Left cardiac atrium (tissue), 4 donors: ENCODE measurements around the gene LSG1. TPM values are rescaled to one million over a fixed set of nuclear protein-coding genes. Genes with fewer than 3 reads are reported as not detected.
A peak's percentile ranks its signal among the peaks of the same experiment; 100 is the strongest.

Experiments used
- ATAC-seq, 2 donors: fragments of 200-7000 bp; cut with Tn5 transposase; one replicate each; pipeline ENCODE4 v1.9.1; 2020; ENCODE audit warnings: mild to moderate bottlenecking in 2 of 2, moderate library complexity in 2 of 2
- DNase-seq: peaks from one replicate; pipeline ENCODE4 v3.0.0-alpha.2; 2020
- intact Hi-C, 2 donors: fragments of 100-400 bp; cut with DNase I; formaldehyde crosslinking; loops; one replicate each; pipeline versions ENCODE4 v1.14.1 to v1.15.1; 2022 to 2023
- total RNA-seq, 2 donors: library from RNA; stranded (reverse); fragmentation: NEBNext Ultra II Directional; extraction: Animal tissue kit (Norgen Biotek cat#: 25700); gene quantifications; one replicate each; pipeline ENCODE4 v1.2.1, GENCODE V29; 2021
- donor health status: DM: no; HTN: yes; CAD: no.
- donor health status: DM: no; HTN: yes; CAD: no; lungs with severe emphysema.
- donor health status: DM: yes; HTN: yes; CAD: no.
- donor health status: Dilated cardiomyopathy.

The LSG1 gene
- total RNA-seq, 2 donors from 2014 or later, result 19.9 to 22.8 TPM

- intact Hi-C loops, result loop anchor here (5.0 to 10.0 kb wide), 3 partner anchors 83 to 266 kb away; no protein-coding TSS in a partner anchor
- no peak for ATAC-seq
- DNase-seq, result no peak
Observed at GRCh38 chr3:194688946-194689345, 17.0 kb upstream of the LSG1 start.

GRCh38 chr3:194688200-194688740 is 16.3 kb upstream of the LSG1 start:
- DNase-seq (peak; percentile 55), ATAC-seq (peak in 1 of 2 donors; percentile 11)

GRCh38 chr3:194687638-194688199 is 15.7 kb upstream of the LSG1 start:
- DNase-seq (peak; percentile 86), ATAC-seq (peak; percentile 16 to 27)
- intact Hi-C loops, result loop anchor here (5.0 to 10.0 kb wide), 3 partner anchors 85 to 267 kb away; no protein-coding TSS in a partner anchor

More at GRCh38 chr3:194688200-194688740, 16.3 kb upstream of the LSG1 start:
- intact Hi-C loops, result loop anchor here (5.0 to 10.0 kb wide), 3 partner anchors 84 to 267 kb away; no protein-coding TSS in a partner anchor

GRCh38 chr3:194686816-194687637 is 15.0 kb upstream of the LSG1 start:
- ATAC-seq, result peak; percentile 39 to 55
- peak; percentile 68 for DNase-seq
- intact Hi-C loops, result loop anchor here (5.0 to 10.0 kb wide), 3 partner anchors 85 to 268 kb away; no protein-coding TSS in a partner anchor

GRCh38 chr3:194686414-194686815 is 14.4 kb upstream of the LSG1 start:
- ATAC-seq (no peak), DNase-seq (no peak)
- intact Hi-C loops, result loop anchor here (5.0 to 10.0 kb wide), 3 partner anchors 86 to 268 kb away; no protein-coding TSS in a partner anchor

- ATAC-seq (peak; percentile 85 to 89), DNase-seq (peak; percentile 94)
- intact Hi-C loops, result loop anchor here (5.0 to 10.0 kb wide), 3 partner anchors 86 to 269 kb away; no protein-coding TSS in a partner anchor
Observed at GRCh38 chr3:194685718-194686413, 13.9 kb upstream of the LSG1 start, which contains the start of gene FAM43A. TSS of gene FAM43A (plus strand) at chr3:194685883. CDS start at chr3:194686827, 944 bp downstream.

GRCh38 chr3:194685065-194685717 is 13.2 kb upstream of the LSG1 start:
- intact Hi-C loops, result loop anchor here (5.0 to 10.0 kb wide), 3 partner anchors 87 to 270 kb away; no protein-coding TSS in a partner anchor
- DNase-seq (no peak), ATAC-seq (no peak)

- ATAC-seq (no peak), DNase-seq (no peak)
Observed at GRCh38 chr3:194683380-194683779, 11.4 kb upstream of the LSG1 start.

GRCh38 chr3:194682694-194683310 is 10.8 kb upstream of the LSG1 start:
- ATAC-seq, result peak; percentile 56 to 62
- intact Hi-C loops, result loop anchor here (1.0 to 10.0 kb wide), 6 partner anchors 202 to 578 kb away; no protein-coding TSS in a partner anchor
- peak; percentile 70 for DNase-seq

More at GRCh38 chr3:194683380-194683779, 11.4 kb upstream of the LSG1 start:
- intact Hi-C loops, result loop anchor here (2.0 to 10.0 kb wide), 5 partner anchors 201 to 577 kb away; no protein-coding TSS in a partner anchor

- no peak for ATAC-seq
- DNase-seq, result no peak
- intact Hi-C loops, result loop anchor here (1.0 to 10.0 kb wide), 6 partner anchors 203 to 579 kb away; no protein-coding TSS in a partner anchor
Observed at GRCh38 chr3:194682189-194682693, 10.2 kb upstream of the LSG1 start.

GRCh38 chr3:194680888-194681615 is 9.1 kb upstream of the LSG1 start:
- no peak for DNase-seq
- intact Hi-C loops, result loop anchor here (5.0 to 10.0 kb wide), 4 partner anchors 204 to 576 kb away; no protein-coding TSS in a partner anchor
- no peak for ATAC-seq

GRCh38 chr3:194676471-194676870 is 4.5 kb upstream of the LSG1 start:
- intact Hi-C loops, result no loop called here
- ATAC-seq, result no peak
- DNase-seq, result no peak

- ATAC-seq (no peak), DNase-seq (no peak)
- intact Hi-C loops, result no loop called here
Observed at GRCh38 chr3:194675680-194676079, 3.7 kb upstream of the LSG1 start.

- ATAC-seq (no peak), DNase-seq (no peak)
- intact Hi-C loops, result no loop called here
Observed at GRCh38 chr3:194675081-194675640, 3.2 kb upstream of the LSG1 start.

- intact Hi-C loops, result no loop called here
- DNase-seq (no peak), ATAC-seq (no peak)
Observed at GRCh38 chr3:194673761-194674160, 1.8 kb upstream of the LSG1 start.

- ATAC-seq (no peak), DNase-seq (no peak)
- intact Hi-C loops, result no loop called here
Observed at GRCh38 chr3:194672876-194673275, 885 bp upstream of the LSG1 start.

GRCh38 chr3:194671511-194671899 is 486 bp downstream of the LSG1 start:
- intact Hi-C loops, result no loop called here
- no peak for DNase-seq
- ATAC-seq, result peak in 1 of 2 donors; percentile 4
